Measurements from ENCODE around the gene RILPL2. TPM values are rescaled to one million over a fixed set of nuclear protein-coding genes. Genes with fewer than 3 reads are reported as not detected.

The RILPL2 gene
- total RNA-seq, 1 experiment from 2014 or later = 2.6 TPM

- CTCF ChIA-PET = interaction anchor here (1.1 kb wide), 1 partner anchor 186 kb away, joined by 3 read pairs; no protein-coding TSS in a partner anchor
- no TSS peak for BruUV-seq (replicated peaks)
These were observed 41.2 kb downstream of the RILPL2 start for GRCh38 chr12:123395236-123395635.

GRCh38 chr12:123393747-123394146, 42.7 kb downstream of the RILPL2 start:
- Mint-ChIP-seq H3K4me3 (ENCODE audit: unreplicated experiment) (no peak overlapping the region), H3K4me1 (ENCODE audit: insufficient read depth, unreplicated experiment) (peaks cover 9% of the 10 kb centered on the region), H3K9me3 (ENCODE audit: unreplicated experiment) (no peaks in the 10 kb centered on the region), H3K27me3 (ENCODE audit: insufficient read depth, unreplicated experiment) (no peaks in the 10 kb centered on the region), H3K36me3 (ENCODE audit: insufficient read depth, unreplicated experiment) (peaks cover 80% of the 10 kb centered on the region), H3K27ac (ENCODE audit: low read depth, unreplicated experiment) (no peak overlapping the region)
- no TSS peak for BruUV-seq (replicated peaks)
- DNase-seq (ENCODE audit: unreplicated experiment) = no peak
- TF ChIP-seq CTCF (IDR thresholded peaks at IDR 0.05; ENCODE audit: unreplicated experiment) = no peak
- intact Hi-C loops (cut with micrococcal nuclease) = no loop called here
- CTCF ChIA-PET = no interaction called here
- POLR2A ChIA-PET = no interaction called here

More at GRCh38 chr12:123395236-123395635, 41.2 kb downstream of the RILPL2 start:
- Mint-ChIP-seq H3K4me3 (ENCODE audit: unreplicated experiment) (no peak overlapping the region), H3K27me3 (ENCODE audit: insufficient read depth, unreplicated experiment) (no peaks in the 10 kb centered on the region), H3K9me3 (ENCODE audit: unreplicated experiment) (no peaks in the 10 kb centered on the region), H3K4me1 (ENCODE audit: insufficient read depth, unreplicated experiment) (peaks cover 6% of the 10 kb centered on the region), H3K36me3 (ENCODE audit: insufficient read depth, unreplicated experiment) (peaks cover 85% of the 10 kb centered on the region), H3K27ac (ENCODE audit: low read depth, unreplicated experiment) (peak overlapping the region; percentile 57)
- DNase-seq (ENCODE audit: unreplicated experiment) = no peak
- intact Hi-C loops (cut with micrococcal nuclease) = no loop called here
- no peak for TF ChIP-seq CTCF (IDR thresholded peaks at IDR 0.05; ENCODE audit: unreplicated experiment)
- POLR2A ChIA-PET = interaction anchor here (1.1 kb wide), 1 partner anchor 11 kb away, joined by 3 read pairs; the partner anchor contains the start of gene KMT5A

- intact Hi-C loops (cut with micrococcal nuclease) = no loop called here
- Mint-ChIP-seq H3K4me3 (ENCODE audit: unreplicated experiment) (no peak overlapping the region), H3K9me3 (ENCODE audit: unreplicated experiment) (no peaks in the 10 kb centered on the region), H3K36me3 (ENCODE audit: insufficient read depth, unreplicated experiment) (peaks cover 63% of the 10 kb centered on the region), H3K27me3 (ENCODE audit: insufficient read depth, unreplicated experiment) (no peaks in the 10 kb centered on the region), H3K4me1 (ENCODE audit: insufficient read depth, unreplicated experiment) (peaks cover 21% of the 10 kb centered on the region), H3K27ac (ENCODE audit: low read depth, unreplicated experiment) (no peak overlapping the region)
- ChIA-PET CTCF (interaction anchor here (0.6 to 1.0 kb wide), 2 partner anchors 10 to 202 kb away, joined by 3 read pairs; no protein-coding TSS in a partner anchor), POLR2A (interaction anchor here (0.6 to 1.7 kb wide), 12 partner anchors 19 to 211 kb away, joined by 3 to 6 read pairs (median 3); partner anchors contain the start of genes DDX55, MPHOSPH9, RILPL2 and SBNO1)
- no TSS peak for BruUV-seq (replicated peaks)
- DNase-seq (ENCODE audit: unreplicated experiment) = no peak
- no peak for TF ChIP-seq CTCF (IDR thresholded peaks at IDR 0.05; ENCODE audit: unreplicated experiment)
These were observed 44.7 kb downstream of the RILPL2 start for GRCh38 chr12:123391546-123392343.

Data from MCF 10A (cell line).